ENCODE data around the gene SPDYE6. TPM values are rescaled to one million over a fixed set of nuclear protein-coding genes. Genes with fewer than 3 reads are reported as not detected.
"Not testable (repeated sequence)": the region's sequence is repeated elsewhere in the genome, so short reads cannot be mapped to it uniquely, and the experiment has no call there.

Gene SPDYE6
- total RNA-seq, 1 experiment from 2014 or later: not detected

DNA sequence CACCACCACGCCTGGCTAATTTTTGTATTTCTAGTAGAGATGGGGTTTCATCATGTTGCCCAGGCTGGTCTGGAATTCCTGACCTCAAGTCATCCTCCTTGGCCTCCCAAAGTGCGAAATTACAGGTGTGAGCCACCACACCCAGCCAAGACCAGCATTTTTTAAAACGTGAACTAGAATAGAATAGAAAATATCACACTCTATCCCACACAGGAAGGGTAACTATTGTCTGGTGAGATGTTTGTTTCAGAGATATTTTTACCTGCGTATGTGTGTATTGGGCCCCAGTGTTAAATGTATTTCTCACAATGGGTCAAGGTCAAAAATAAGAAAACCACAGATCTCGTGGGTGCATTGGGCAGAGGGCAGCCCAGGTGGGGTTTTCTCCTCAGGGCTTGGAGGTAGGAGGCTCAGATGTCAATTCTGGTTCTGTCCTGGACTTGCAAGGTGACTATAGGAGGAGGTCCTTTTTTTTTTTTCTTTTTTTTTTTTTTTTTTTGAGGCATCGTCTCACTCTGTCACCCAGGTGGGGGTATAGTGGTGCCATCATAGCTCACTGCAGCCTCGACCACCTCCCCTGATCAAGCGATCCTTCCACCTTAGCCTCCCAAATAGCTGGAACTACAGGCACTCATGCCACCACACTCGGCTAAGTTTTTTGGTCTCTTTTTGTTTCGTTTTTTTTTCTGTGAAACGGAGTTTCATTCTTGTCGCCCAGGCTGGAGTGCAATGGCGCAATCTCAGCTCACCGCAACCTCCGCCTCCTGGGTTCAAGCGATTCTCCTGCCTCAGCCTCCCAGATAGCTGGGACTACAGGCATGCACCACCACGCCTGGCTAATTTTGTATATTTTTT is 50.6 kb downstream of the SPDYE6 start:
- no peaks in the 10 kb centered on the region for H3K27me3 ChIP-seq (ENCODE audit: low read length)
- no peak overlapping the region for H3K4me3 ChIP-seq (ENCODE audit: low read length)
- H2AFZ ChIP-seq (ENCODE audit: low read length): no peak overlapping the region

DNA sequence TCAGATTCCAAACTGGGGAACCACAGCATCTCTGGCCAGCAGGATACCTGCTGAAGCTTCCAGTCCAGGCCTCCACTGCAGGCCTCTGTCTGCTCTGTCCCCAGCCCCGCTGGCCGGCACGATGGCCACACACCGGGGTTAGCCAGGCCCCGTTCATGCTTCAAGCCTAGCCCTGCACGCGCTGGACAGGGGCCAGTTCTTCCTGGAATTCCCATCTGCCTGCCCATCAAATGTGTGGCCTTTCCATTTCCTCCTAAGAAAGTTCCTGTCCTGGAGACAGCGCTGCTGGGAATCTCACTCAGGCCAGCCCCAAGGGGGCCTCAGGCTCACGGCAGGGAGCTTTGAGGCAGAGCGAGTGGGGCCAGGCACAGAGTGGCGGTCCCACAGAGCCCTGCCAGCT is 51.6 kb downstream of the SPDYE6 start:
- Histone ChIP-seq H4K20me1 (ENCODE audit: insufficient read depth, low read depth, low read length) (no peaks in the 10 kb centered on the region), H3K9me2 (replicated peaks; ENCODE audit: insufficient read depth, low read length) (no peaks in the 10 kb centered on the region), H3K4me1 (ENCODE audit: low read length) (peaks cover 84% of the 10 kb centered on the region), H3K27me3 (ENCODE audit: low read length) (no peaks in the 10 kb centered on the region), H3K4me3 (ENCODE audit: low read length) (peak overlapping the region; percentile 21; the same call in 1 of the 2 replicates), H3K4me2 (ENCODE audit: low read depth, low read length, poor library complexity, severe bottlenecking) (peak overlapping the region; percentile 63), H2AFZ (ENCODE audit: low read length) (no peak overlapping the region), H3K9me3 (ENCODE audit: low read length) (no peaks in the 10 kb centered on the region), H3K9ac (ENCODE audit: low read length) (peak overlapping the region; percentile 65), H3K27ac (ENCODE audit: low read length) (peak overlapping the region; percentile 94), H3K36me3 (ENCODE audit: insufficient read depth, low read length) (peaks cover 28% of the 10 kb centered on the region), H3K79me2 (ENCODE audit: low read length) (peaks cover 19% of the 10 kb centered on the region; the same call in 1 of the 2 replicates)
- no peak for DNase-seq

More for the DNA sequence above, 50.6 kb downstream of the SPDYE6 start:
- H3K79me2 ChIP-seq (ENCODE audit: low read length): peaks cover 19% of the 10 kb centered on the region; the same call in 1 of the 2 replicates
- peak overlapping the region; percentile 94 for H3K27ac ChIP-seq (ENCODE audit: low read length)
- peaks cover 34% of the 10 kb centered on the region for H3K36me3 ChIP-seq (ENCODE audit: insufficient read depth, low read length)
- no peaks in the 10 kb centered on the region for H3K9me2 ChIP-seq (replicated peaks; ENCODE audit: insufficient read depth, low read length)
- H3K9ac ChIP-seq (ENCODE audit: low read length): peak overlapping the region; percentile 65
- peak; percentile 89 for DNase-seq
- peaks cover 78% of the 10 kb centered on the region for H3K4me1 ChIP-seq (ENCODE audit: low read length)
- H3K9me3 ChIP-seq (ENCODE audit: low read length): no peaks in the 10 kb centered on the region
- 0 out of 2 replicates have a peak, but pooled peaks cover 3% of the 10 kb centered on the region for H4K20me1 ChIP-seq (ENCODE audit: insufficient read depth, low read depth, low read length)
- peak overlapping the region; percentile 77 for H3K4me2 ChIP-seq (ENCODE audit: low read depth, low read length, poor library complexity, severe bottlenecking)

DNA sequence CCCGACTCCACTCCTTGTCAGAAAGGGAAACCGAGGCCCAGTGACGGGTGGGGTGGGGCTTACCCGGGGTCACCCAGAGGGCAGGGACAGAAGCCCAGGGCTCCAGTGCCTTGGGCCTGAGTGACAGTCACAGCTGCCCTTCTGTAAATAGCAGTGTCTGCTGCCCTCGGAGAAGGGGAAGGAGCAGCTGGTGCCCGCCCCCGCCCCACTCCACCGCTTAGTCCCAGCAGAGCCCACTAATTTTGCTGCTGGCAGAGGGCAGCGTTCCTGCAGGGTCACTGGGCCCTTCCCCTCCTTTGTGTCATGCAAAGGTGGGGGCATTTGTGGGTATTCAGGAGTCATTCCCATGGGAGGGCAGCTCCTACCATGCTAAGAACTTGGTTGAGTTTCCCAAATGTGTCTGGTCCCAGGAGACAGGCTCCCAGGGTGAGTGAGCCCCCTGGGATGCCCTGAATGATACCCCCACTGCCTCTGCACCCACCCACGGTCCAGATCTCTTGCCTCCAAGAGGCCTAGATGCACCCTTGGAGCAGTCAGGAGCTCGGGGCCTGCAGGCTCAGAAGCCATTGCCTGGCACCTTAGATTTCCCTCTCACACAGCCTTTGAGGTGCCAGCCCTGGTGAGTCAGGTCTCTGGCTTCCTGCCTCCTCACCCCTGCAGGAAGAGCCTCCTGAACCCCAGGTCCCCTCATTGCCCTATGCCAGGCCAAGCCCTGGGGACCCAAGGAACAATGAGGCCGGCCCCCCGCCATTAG is 52.4 kb downstream of the SPDYE6 start:
- H3K9me2 ChIP-seq (replicated peaks; ENCODE audit: insufficient read depth, low read length): no peaks in the 10 kb centered on the region
- peaks cover 87% of the 10 kb centered on the region for H3K4me1 ChIP-seq (ENCODE audit: low read length)
- peak overlapping the region; percentile 65 for H3K9ac ChIP-seq (ENCODE audit: low read length)
- H2AFZ ChIP-seq (ENCODE audit: low read length): no peak overlapping the region
- H4K20me1 ChIP-seq (ENCODE audit: insufficient read depth, low read depth, low read length): no peaks in the 10 kb centered on the region
- H3K27me3 ChIP-seq (ENCODE audit: low read length): no peaks in the 10 kb centered on the region
- no peaks in the 10 kb centered on the region for H3K9me3 ChIP-seq (ENCODE audit: low read length)
- H3K4me3 ChIP-seq (ENCODE audit: low read length): peak overlapping the region; percentile 47; the same call in 1 of the 2 replicates
- peak overlapping the region; percentile 63 for H3K4me2 ChIP-seq (ENCODE audit: low read depth, low read length, poor library complexity, severe bottlenecking)
- peak; percentile 84 for DNase-seq
- peaks cover 27% of the 10 kb centered on the region for H3K36me3 ChIP-seq (ENCODE audit: insufficient read depth, low read length)
- peak overlapping the region; percentile 94 for H3K27ac ChIP-seq (ENCODE audit: low read length)
- H3K79me2 ChIP-seq (ENCODE audit: low read length): peaks cover 22% of the 10 kb centered on the region; the same call in 1 of the 2 replicates

DNA sequence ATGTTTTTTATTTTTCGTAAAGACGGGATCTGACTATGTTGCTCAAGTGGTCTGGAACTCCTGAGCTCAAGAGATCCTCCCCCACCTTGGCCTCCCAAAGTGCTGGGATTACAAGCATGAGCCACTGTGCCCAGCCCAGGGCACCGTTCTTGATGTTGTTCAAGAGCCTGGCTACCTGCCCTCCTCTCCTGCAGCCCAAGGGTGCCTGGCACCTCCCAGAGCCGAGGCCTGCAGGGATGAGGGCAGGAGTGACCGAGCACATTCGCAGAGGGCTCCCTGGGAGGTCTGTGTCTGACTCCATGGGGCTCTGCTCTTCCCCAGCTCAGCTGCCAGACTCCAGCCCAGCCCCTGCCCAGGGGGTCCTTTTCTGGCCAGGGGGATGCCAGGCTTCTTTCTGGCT is 54.2 kb downstream of the SPDYE6 start:
- peaks cover 11% of the 10 kb centered on the region for H3K36me3 ChIP-seq (ENCODE audit: insufficient read depth, low read length)
- H3K9me2 ChIP-seq (replicated peaks; ENCODE audit: insufficient read depth, low read length): no peaks in the 10 kb centered on the region
- no peak overlapping the region for H2AFZ ChIP-seq (ENCODE audit: low read length)
- peak overlapping the region; percentile 94 for H3K27ac ChIP-seq (ENCODE audit: low read length)
- peak overlapping the region; percentile 16; the same call in 1 of the 2 replicates for H3K9ac ChIP-seq (ENCODE audit: low read length)
- H4K20me1 ChIP-seq (ENCODE audit: insufficient read depth, low read depth, low read length): peaks cover 7% of the 10 kb centered on the region; the same call in 1 of the 2 replicates
- H3K9me3 ChIP-seq (ENCODE audit: low read length): no peaks in the 10 kb centered on the region
- DNase-seq: peak; percentile 40
- no peak overlapping the region for H3K4me3 ChIP-seq (ENCODE audit: low read length)
- no peaks in the 10 kb centered on the region for H3K27me3 ChIP-seq (ENCODE audit: low read length)
- peaks cover 18% of the 10 kb centered on the region for H3K79me2 ChIP-seq (ENCODE audit: low read length)
- H3K4me1 ChIP-seq (ENCODE audit: low read length): peaks cover 70% of the 10 kb centered on the region
- H3K4me2 ChIP-seq (ENCODE audit: low read depth, low read length, poor library complexity, severe bottlenecking): peak overlapping the region; percentile 63

DNA sequence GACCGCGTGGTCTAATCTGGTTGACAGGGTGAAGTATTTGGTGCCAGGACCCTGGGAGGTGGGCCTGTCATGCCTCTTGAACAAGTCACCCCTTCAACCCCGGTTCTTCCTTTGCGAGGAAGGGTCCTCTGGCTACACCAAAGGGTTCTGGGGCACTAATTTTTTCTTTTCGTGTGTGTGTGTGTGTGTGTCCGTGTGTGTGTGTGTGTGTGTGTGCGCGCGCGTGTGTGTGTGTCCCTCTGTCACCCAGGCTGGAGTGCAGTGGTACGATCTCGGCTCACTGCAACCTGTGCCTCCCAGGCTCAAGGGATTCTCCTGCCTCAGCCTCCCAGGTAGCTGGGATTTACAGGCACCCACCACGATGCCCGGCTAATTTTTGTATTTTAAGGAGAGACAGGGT is 54.9 kb downstream of the SPDYE6 start:
- not testable (repeated sequence) for H2AFZ ChIP-seq (ENCODE audit: low read length); H3K9ac ChIP-seq (ENCODE audit: low read length); H4K20me1 ChIP-seq (ENCODE audit: insufficient read depth, low read depth, low read length); H3K9me2 ChIP-seq (replicated peaks; ENCODE audit: insufficient read depth, low read length); H3K4me2 ChIP-seq (ENCODE audit: low read depth, low read length, poor library complexity, severe bottlenecking); H3K27me3 ChIP-seq (ENCODE audit: low read length); H3K4me3 ChIP-seq (ENCODE audit: low read length); H3K9me3 ChIP-seq (ENCODE audit: low read length)
- Histone ChIP-seq H3K27ac (ENCODE audit: low read length) (peak overlapping the region; percentile 94), H3K36me3 (ENCODE audit: insufficient read depth, low read length) (peaks cover 14% of the 10 kb centered on the region), H3K4me1 (ENCODE audit: low read length) (peaks cover 67% of the 10 kb centered on the region), H3K79me2 (ENCODE audit: low read length) (peaks cover 25% of the 10 kb centered on the region)
- peak; percentile 43 for DNase-seq

DNA sequence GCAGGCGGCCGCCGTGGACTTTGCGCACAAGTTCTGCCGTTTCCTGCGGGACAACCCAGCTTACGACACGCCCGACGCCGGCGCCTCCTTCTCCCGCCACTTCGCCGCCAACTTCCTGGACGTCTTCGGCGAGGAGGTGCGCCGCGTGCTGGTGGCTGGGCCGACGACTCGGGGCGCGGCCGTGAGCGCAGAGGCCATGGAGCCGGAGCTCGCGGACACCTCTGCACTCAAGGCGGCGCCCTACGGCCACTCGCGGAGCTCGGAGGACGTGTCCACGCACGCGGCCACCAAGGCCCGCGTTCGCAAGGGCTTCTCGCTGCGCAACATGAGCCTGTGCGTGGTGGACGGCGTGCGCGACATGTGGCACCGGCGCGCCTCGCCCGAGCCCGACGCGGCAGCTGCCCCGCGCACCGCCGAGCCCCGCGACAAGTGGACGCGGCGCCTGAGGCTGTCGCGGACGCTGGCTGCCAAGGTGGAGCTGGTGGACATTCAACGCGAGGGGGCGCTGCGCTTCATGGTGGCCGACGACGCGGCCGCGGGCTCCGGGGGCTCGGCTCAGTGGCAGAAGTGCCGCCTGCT is 55.5 kb downstream of the SPDYE6 start:
- no peak overlapping the region for H3K4me2 ChIP-seq (ENCODE audit: low read depth, low read length, poor library complexity, severe bottlenecking)
- H3K27me3 ChIP-seq (ENCODE audit: low read length): no peaks in the 10 kb centered on the region
- no peak overlapping the region for H3K9ac ChIP-seq (ENCODE audit: low read length)
- H3K27ac ChIP-seq (ENCODE audit: low read length): no peak overlapping the region
- H3K4me1 ChIP-seq (ENCODE audit: low read length): peaks cover 67% of the 10 kb centered on the region
- no peak for DNase-seq
- H3K4me3 ChIP-seq (ENCODE audit: low read length): no peak overlapping the region
- H2AFZ ChIP-seq (ENCODE audit: low read length): no peak overlapping the region
- no peaks in the 10 kb centered on the region for H3K9me2 ChIP-seq (replicated peaks; ENCODE audit: insufficient read depth, low read length)
- no peaks in the 10 kb centered on the region for H3K9me3 ChIP-seq (ENCODE audit: low read length)
- peaks cover 31% of the 10 kb centered on the region for H3K79me2 ChIP-seq (ENCODE audit: low read length)
- H3K36me3 ChIP-seq (ENCODE audit: insufficient read depth, low read length): peaks cover 17% of the 10 kb centered on the region
- peaks cover 7% of the 10 kb centered on the region; the same call in 1 of the 2 replicates for H4K20me1 ChIP-seq (ENCODE audit: insufficient read depth, low read depth, low read length)

DNA sequence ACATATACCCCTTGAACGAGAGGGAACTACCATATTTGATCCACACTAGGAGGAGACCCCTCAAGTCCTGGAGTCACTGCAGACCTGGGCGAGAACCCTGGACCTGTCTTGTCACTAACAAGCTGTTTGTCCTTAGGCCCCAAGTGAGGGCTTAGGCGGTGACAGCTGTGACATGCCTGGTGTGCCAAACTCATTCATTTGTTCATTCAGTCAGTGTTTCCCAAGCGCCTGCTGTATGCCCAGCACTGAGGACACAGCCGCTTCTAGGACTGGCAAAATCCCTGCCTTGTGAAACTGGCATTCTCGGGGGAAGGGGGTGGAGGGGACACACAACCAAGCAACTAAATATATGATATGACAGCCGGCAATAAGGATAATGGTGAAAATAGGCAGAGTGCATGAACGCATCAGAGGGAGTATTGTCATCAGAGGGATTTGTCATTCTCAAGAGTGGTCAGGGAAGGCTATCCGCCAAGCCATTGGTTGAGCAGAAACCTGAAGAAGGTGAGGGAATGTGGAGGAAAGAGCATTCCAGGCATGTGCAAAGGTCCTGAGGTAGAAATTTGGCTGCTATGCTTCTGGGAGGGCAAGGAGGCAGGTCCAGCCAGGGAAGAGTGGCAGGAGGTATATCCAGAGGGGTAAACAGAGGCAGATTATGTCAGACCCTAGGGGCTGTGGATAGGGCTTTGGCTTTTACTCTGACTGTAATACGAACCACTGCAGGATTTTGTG is 58.6 kb downstream of the SPDYE6 start:
- DNase-seq: no peak
- H3K9me3 ChIP-seq (ENCODE audit: low read length): no peaks in the 10 kb centered on the region
- no peak overlapping the region for H2AFZ ChIP-seq (ENCODE audit: low read length)
- H3K27me3 ChIP-seq (ENCODE audit: low read length): no peaks in the 10 kb centered on the region
- peaks cover 61% of the 10 kb centered on the region for H3K79me2 ChIP-seq (ENCODE audit: low read length)
- H3K27ac ChIP-seq (ENCODE audit: low read length): peak overlapping the region; percentile 27
- no peak overlapping the region for H3K4me2 ChIP-seq (ENCODE audit: low read depth, low read length, poor library complexity, severe bottlenecking)
- H3K4me3 ChIP-seq (ENCODE audit: low read length): no peak overlapping the region
- peaks cover 16% of the 10 kb centered on the region; the same call in 1 of the 2 replicates for H3K36me3 ChIP-seq (ENCODE audit: insufficient read depth, low read length)
- no peaks in the 10 kb centered on the region for H3K9me2 ChIP-seq (replicated peaks; ENCODE audit: insufficient read depth, low read length)
- H4K20me1 ChIP-seq (ENCODE audit: insufficient read depth, low read depth, low read length): peaks cover 7% of the 10 kb centered on the region; the same call in 1 of the 2 replicates
- no peak overlapping the region for H3K9ac ChIP-seq (ENCODE audit: low read length)
- H3K4me1 ChIP-seq (ENCODE audit: low read length): peaks cover 66% of the 10 kb centered on the region
